Thyroid gland (tissue), 4 donors: ENCODE measurements around the gene TEDC1. TPM values are rescaled to one million over a fixed set of nuclear protein-coding genes. Genes with fewer than 3 reads are reported as not detected.

Source experiments
- DNase-seq, 2 donors: peaks; one replicate each; pipeline ENCODE4 v3.0.0-alpha.2; 2019
- H3K27ac ChIP-seq, 3 donors: fragments of 200-600 bp; sonication (generic); 1 replicate in 2 of 3; 2 replicates in 1 of 3; pipeline ENCODE4 v1.5.1; 2016 to 2019; ENCODE audit warnings: mild to moderate bottlenecking in 1 of 3, moderate library complexity in 1 of 3
- H3K27me3 ChIP-seq: fragments of 200-600 bp; sonication (generic); one replicate; pipeline ENCODE4 v1.5.1; 2019
- H3K36me3 ChIP-seq, 2 donors: fragments of 200-600 bp; sonication (generic); one replicate each; pipeline ENCODE4 v1.5.1; 2016 to 2019
- H3K4me1 ChIP-seq, 2 donors: fragments of 200-600 bp; sonication (generic); one replicate each; pipeline ENCODE4 v1.5.1; 2017 to 2019
- H3K4me3 ChIP-seq, 3 donors: fragments of 200-600 bp; sonication (generic); replicated peaks in 1 of 3; 1 replicate in 2 of 3; 2 replicates in 1 of 3; pipeline ENCODE4 v1.5.1; 2016; ENCODE audit warnings: mild to moderate bottlenecking in 1 of 3
- H3K9me3 ChIP-seq: fragments of 200-600 bp; sonication (generic); one replicate; pipeline ENCODE4 v1.5.1; 2017
- POLR2A ChIP-seq, 2 donors: fragments of 450-650 bp; IDR thresholded peaks; one replicate each; pipeline ENCODE4 v1.6.1; 2017; ENCODE audit warnings: antibody characterized with exemption in 2 of 2, mild to moderate bottlenecking in 2 of 2, moderate library complexity in 1 of 2
- WGBS, 2 donors: methylation state at CpG; one replicate each; pipeline ENCODE4 v1.1.5; 2017; 5-methylcytosine and 5-hydroxymethylcytosine counted together
- intact Hi-C: fragments of 100-400 bp; cut with DNase I; formaldehyde crosslinking; loops from one replicate; pipeline ENCODE4 v1.15.1; 2023
- total RNA-seq, 4 donors: library from RNA; depleted of rRNA; stranded (reverse); fragments of >200 nt; gene quantifications; one replicate each; pipeline ENCODE4 v1.2.3, GENCODE V29; 2016
- TF ChIP-seq, protein P1 (sequence below), 6 experiments: fragments of 200-600 bp in 3 of 6; fragments of 450-650 bp in 3 of 6; sonication (generic) in 3 of 6; IDR thresholded peaks; one replicate each; pipeline ENCODE4 v1.5.1; 2016 to 2019; ENCODE audit warnings: antibody characterized with exemption in 6 of 6, mild to moderate bottlenecking in 2 of 6, inconsistent platforms in 1 of 6, moderate library complexity in 1 of 6

TEDC1 gene
- total RNA-seq, 4 donors from 2014 or later, result 3.4 to 13.9 (median 8.5) TPM

DNA sequence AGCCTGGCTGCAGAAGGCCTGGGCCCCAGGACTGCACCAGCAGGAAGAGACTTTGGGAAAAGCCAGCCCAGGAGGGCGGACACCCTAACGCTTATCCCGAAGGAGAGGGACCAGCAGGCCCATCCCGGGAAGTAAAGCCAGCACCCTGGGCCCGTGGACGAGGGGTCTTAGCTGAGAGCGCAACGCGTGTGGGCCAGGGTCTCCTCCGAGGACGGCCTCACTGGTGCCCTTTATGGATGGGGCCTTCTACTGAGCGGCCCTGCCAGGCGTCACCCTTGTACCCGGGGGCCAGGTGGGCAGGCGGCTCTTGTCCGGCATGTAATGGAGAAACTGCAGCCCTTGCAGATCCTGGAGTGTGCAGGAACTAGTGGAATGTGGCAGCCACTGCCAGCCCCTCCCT is 14.1 kb downstream of the TEDC1 start:
- DNase-seq, result no peak
- H3K4me1 ChIP-seq, result no peaks in the 10 kb centered on the region
- intact Hi-C loops, result no loop called here
- no peak for TF ChIP-seq POLR2A (IDR thresholded peaks at IDR 0.05)
- TF ChIP-seq, protein P1, sequence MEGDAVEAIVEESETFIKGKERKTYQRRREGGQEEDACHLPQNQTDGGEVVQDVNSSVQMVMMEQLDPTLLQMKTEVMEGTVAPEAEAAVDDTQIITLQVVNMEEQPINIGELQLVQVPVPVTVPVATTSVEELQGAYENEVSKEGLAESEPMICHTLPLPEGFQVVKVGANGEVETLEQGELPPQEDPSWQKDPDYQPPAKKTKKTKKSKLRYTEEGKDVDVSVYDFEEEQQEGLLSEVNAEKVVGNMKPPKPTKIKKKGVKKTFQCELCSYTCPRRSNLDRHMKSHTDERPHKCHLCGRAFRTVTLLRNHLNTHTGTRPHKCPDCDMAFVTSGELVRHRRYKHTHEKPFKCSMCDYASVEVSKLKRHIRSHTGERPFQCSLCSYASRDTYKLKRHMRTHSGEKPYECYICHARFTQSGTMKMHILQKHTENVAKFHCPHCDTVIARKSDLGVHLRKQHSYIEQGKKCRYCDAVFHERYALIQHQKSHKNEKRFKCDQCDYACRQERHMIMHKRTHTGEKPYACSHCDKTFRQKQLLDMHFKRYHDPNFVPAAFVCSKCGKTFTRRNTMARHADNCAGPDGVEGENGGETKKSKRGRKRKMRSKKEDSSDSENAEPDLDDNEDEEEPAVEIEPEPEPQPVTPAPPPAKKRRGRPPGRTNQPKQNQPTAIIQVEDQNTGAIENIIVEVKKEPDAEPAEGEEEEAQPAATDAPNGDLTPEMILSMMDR (IDR thresholded peaks at IDR 0.05), result no peak
- H3K4me3 ChIP-seq, result no peak overlapping the region
- no peaks in the 10 kb centered on the region for H3K27me3 ChIP-seq
- H3K9me3 ChIP-seq, result no peaks in the 10 kb centered on the region
- H3K36me3 ChIP-seq, result no peaks in the 10 kb centered on the region
- H3K27ac ChIP-seq, result no peak overlapping the region
- 88 to 90% methylated on average over 11 to 12 of the region's 16 CpGs for WGBS, 2 donors

DNA sequence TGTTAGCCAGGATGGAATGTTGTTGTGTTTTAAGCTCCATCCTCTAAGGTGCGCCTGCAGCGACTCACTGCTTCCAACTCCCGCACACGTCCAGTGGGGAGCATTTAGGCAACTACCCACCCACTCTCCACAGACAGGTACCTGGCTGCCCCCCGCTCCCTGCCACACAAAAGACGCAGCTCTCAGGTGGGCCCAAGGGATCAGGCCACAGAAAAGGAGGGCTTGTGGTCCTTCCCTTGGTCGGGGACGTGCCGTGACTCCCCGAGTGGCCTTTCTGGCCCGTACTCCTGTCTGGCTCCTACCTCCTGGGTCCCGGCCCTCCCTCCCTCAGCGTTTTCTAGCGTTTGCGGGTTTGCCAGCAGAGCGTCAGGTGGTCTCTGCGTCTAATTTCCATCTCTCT is 16.2 kb downstream of the TEDC1 start:
- Histone ChIP-seq H3K4me3 (no peak overlapping the region), H3K36me3 (no peaks in the 10 kb centered on the region)

GRCh38 chr14:105508069-105508468 is 17.0 kb downstream of the TEDC1 start:
- no peak for TF ChIP-seq POLR2A (IDR thresholded peaks at IDR 0.05)
- TF ChIP-seq, protein P1 (IDR thresholded peaks at IDR 0.05), result no peak
- DNase-seq, result no peak
- intact Hi-C loops, result no loop called here
- no peaks in the 10 kb centered on the region for H3K4me1 ChIP-seq
- no peak overlapping the region for H3K27ac ChIP-seq
- H3K36me3 ChIP-seq, result no peaks in the 10 kb centered on the region
- H3K4me3 ChIP-seq, result no peak overlapping the region
- no peaks in the 10 kb centered on the region for H3K9me3 ChIP-seq
- 85 to 87% methylated on average over 16 of the region's 16 CpGs for WGBS, 2 donors
- H3K27me3 ChIP-seq, result no peaks in the 10 kb centered on the region

More for the DNA sequence above, 16.2 kb downstream of the TEDC1 start:
- no peak overlapping the region for H3K27ac ChIP-seq
- no peaks in the 10 kb centered on the region for H3K4me1 ChIP-seq
- intact Hi-C loops, result no loop called here
- WGBS, 2 donors, result 70 to 72% methylated on average over 17 of the region's 17 CpGs
- H3K27me3 ChIP-seq, result no peaks in the 10 kb centered on the region
- no peak for DNase-seq
- no peak for TF ChIP-seq POLR2A (IDR thresholded peaks at IDR 0.05)
- TF ChIP-seq, protein P1 (IDR thresholded peaks at IDR 0.05), result no peak
- H3K9me3 ChIP-seq, result no peaks in the 10 kb centered on the region

DNA sequence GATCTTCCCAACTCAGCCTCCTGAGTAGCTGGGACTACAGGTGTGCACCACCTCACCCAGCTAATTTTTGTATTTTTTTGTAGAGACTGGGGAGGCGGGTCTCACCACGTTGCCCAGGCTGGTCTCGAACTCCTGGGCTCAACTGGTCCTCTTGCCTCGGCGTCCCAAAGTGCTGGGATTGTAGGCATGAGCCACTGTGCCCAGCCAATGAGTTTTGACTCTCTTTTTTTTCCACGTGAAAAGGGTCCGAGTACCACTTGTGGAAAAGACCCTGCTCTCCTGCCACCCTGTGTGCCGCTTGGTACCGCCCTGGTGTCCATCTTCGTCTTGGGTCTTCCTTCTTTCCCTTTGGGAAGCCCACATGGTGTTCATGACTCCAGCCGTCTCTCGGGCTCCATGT is 17.6 kb downstream of the TEDC1 start:
- no peak overlapping the region for H3K4me3 ChIP-seq
- H3K4me1 ChIP-seq, result no peaks in the 10 kb centered on the region
- WGBS, 2 donors, result 87 to 90% methylated on average over 12 of the region's 12 CpGs

DNA sequence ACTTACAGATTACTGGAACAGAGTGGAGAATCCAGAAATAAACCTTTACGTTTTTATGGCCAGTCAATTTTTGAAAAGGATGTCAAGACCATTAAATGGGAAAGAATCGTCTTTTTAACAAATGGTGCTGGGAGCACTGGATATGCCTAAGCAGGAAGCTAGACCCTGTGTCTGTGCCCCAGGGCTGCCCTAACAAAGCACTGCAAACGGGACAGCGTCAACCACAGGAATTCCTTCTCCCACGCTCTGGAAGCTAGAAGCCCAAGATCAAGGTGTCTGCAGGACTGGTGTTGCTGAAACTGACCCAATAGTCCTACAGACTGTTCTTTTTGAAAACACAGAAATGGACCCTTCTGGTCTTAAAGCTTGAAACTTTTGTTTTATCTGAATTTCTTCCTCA is 26.1 kb downstream of the TEDC1 start:
- WGBS, 2 donors, result 47 to 79% methylated on average over 5 of the region's 5 CpGs
- no peaks in the 10 kb centered on the region for H3K36me3 ChIP-seq

More for the DNA sequence above, 17.6 kb downstream of the TEDC1 start:
- Histone ChIP-seq H3K27ac (no peak overlapping the region), H3K9me3 (no peaks in the 10 kb centered on the region), H3K36me3 (no peaks in the 10 kb centered on the region), H3K27me3 (no peaks in the 10 kb centered on the region)
- intact Hi-C loops, result no loop called here
- TF ChIP-seq, protein P1 (IDR thresholded peaks at IDR 0.05), result no peak
- no peak for TF ChIP-seq POLR2A (IDR thresholded peaks at IDR 0.05)
- no peak for DNase-seq

More for the DNA sequence above, 26.1 kb downstream of the TEDC1 start:
- no peak for DNase-seq
- Histone ChIP-seq H3K4me1 (no peaks in the 10 kb centered on the region), H3K4me3 (no peak overlapping the region), H3K9me3 (no peaks in the 10 kb centered on the region), H3K27me3 (no peaks in the 10 kb centered on the region), H3K27ac (no peak overlapping the region)
- no peak for TF ChIP-seq POLR2A (IDR thresholded peaks at IDR 0.05)
- TF ChIP-seq, protein P1 (IDR thresholded peaks at IDR 0.05), result no peak
- intact Hi-C loops, result no loop called here
